VCaP (cell line): ENCODE measurements around the gene CATSPERZ.

ENCODE experiments used
- H3K27ac ChIP-seq: fragments of 450-650 bp; 2 replicates; pipeline ENCODE4 v1.5.1; 2017
- CTCF ChIP-seq: fragments of 450-650 bp; conservative IDR thresholded peaks from 2 replicates; pipeline ENCODE4 v1.5.1; 2017; ENCODE audit warnings: mild to moderate bottlenecking, moderate library complexity

The CATSPERZ gene

GRCh38 chr11:64290352-64291261, 9.6 kb upstream of the CATSPERZ start:
- peak overlapping the region; percentile 36; the same call in 1 of the 2 replicates for H3K27ac ChIP-seq
- TF ChIP-seq CTCF = no peak

- TF ChIP-seq CTCF = no peak
These were observed 8.9 kb upstream of the CATSPERZ start, which contains the start of gene KCNK4 for GRCh38 chr11:64291262-64291751. Gene KCNK4, plus strand, starts transcription at chr11:64291302. Its CDS starts 1,717 bp downstream, at chr11:64293019.

GRCh38 chr11:64291752-64292459, 8.3 kb upstream of the CATSPERZ start:
- H3K27ac ChIP-seq = peak overlapping the region; percentile 36; the same call in 1 of the 2 replicates
- peak; percentile 33 for TF ChIP-seq CTCF

More at GRCh38 chr11:64291262-64291751, 8.9 kb upstream of the CATSPERZ start, which contains the start of gene KCNK4:
- H3K27ac ChIP-seq = peak within 1 kb of the TSS; percentile 36; the same call in 1 of the 2 replicates

GRCh38 chr11:64292460-64293254, 7.5 kb upstream of the CATSPERZ start:
- TF ChIP-seq CTCF = no peak
- no peak overlapping the region; the same call in 1 of the 2 replicates for H3K27ac ChIP-seq

GRCh38 chr11:64294774-64295173, 5.4 kb upstream of the CATSPERZ start:
- TF ChIP-seq CTCF = no peak
- H3K27ac ChIP-seq = no peak overlapping the region

GRCh38 chr11:64295760-64296159, 4.4 kb upstream of the CATSPERZ start:
- TF ChIP-seq CTCF = no peak
- H3K27ac ChIP-seq = no peak overlapping the region
